Liver (tissue), 9 donors: ENCODE data around the gene SCUBE1. TPM values are rescaled to one million over a fixed set of nuclear protein-coding genes. Genes with fewer than 3 reads are reported as not detected.

ENCODE experiments used
- DNase-seq: peaks from one replicate; pipeline ENCODE4 v3.0.0-alpha.2; 2017; ENCODE audit warnings: low spot score
- H3K27ac ChIP-seq, 2 donors: one replicate each; pipeline ENCODE4 v1.7.0; 2013; ENCODE audit warnings: inconsistent platforms in 2 of 2, low read length in 2 of 2, control low read depth in 1 of 2, low read depth in 1 of 2, mild to moderate bottlenecking in 1 of 2
- H3K27me3 ChIP-seq, 4 donors: one replicate each; pipeline versions ENCODE4 v1.6.1 to v1.7.0; 2013; ENCODE audit warnings: low read length in 3 of 4, inconsistent platforms in 1 of 4, mild to moderate bottlenecking in 1 of 4, moderate library complexity in 1 of 4; ENCODE audit not compliant: control insufficient read depth in 4 of 4, insufficient read depth in 4 of 4
- H3K36me3 ChIP-seq, 4 donors: one replicate each; pipeline versions ENCODE4 v1.6.1 to v1.7.0; 2013; ENCODE audit warnings: low read length in 3 of 4, mild to moderate bottlenecking in 3 of 4, low read depth in 1 of 4, moderate library complexity in 1 of 4; ENCODE audit not compliant: control insufficient read depth in 4 of 4, insufficient read depth in 3 of 4
- H3K4me1 ChIP-seq, 4 donors: one replicate each; pipeline versions ENCODE4 v1.6.1 to v1.7.0; 2013; ENCODE audit warnings: low read length in 3 of 4, mild to moderate bottlenecking in 3 of 4, moderate library complexity in 1 of 4; ENCODE audit not compliant: control insufficient read depth in 4 of 4, insufficient read depth in 4 of 4
- H3K4me3 ChIP-seq, 3 donors: one replicate each; pipeline versions ENCODE4 v1.6.1 to v1.7.0; 2013; ENCODE audit warnings: low read length in 3 of 3, control low read depth in 1 of 3, low read depth in 1 of 3, mild to moderate bottlenecking in 1 of 3
- H3K9ac ChIP-seq, 2 donors: one replicate each; pipeline ENCODE4 v1.7.0; 2013; ENCODE audit warnings: low read length in 2 of 2, mild to moderate bottlenecking in 2 of 2, moderate library complexity in 2 of 2, control low read depth in 1 of 2, low read depth in 1 of 2
- H3K9me3 ChIP-seq, 4 donors: one replicate each; pipeline versions ENCODE4 v1.6.1 to v1.7.0; 2013; ENCODE audit warnings: low read length in 3 of 4; ENCODE audit not compliant: control insufficient read depth in 4 of 4
- ATF3 ChIP-seq: IDR thresholded peaks from 2 replicates; pipeline ENCODE4 v1.6.1; 2016; ENCODE audit warnings: antibody characterized with exemption
- EGR1 ChIP-seq, 2 donors: IDR thresholded peaks; 2 replicates each; pipeline ENCODE4 v1.6.1; 2016 to 2018; ENCODE audit warnings: antibody characterized with exemption in 2 of 2, low read depth in 2 of 2
- FOXA1 ChIP-seq: IDR thresholded peaks from 2 replicates; pipeline ENCODE4 v1.6.1; 2016; ENCODE audit warnings: antibody characterized with exemption
- FOXA2 ChIP-seq: IDR thresholded peaks from 2 replicates; pipeline ENCODE4 v1.6.1; 2016; ENCODE audit warnings: antibody characterized with exemption
- GABPA ChIP-seq, 2 donors: IDR thresholded peaks in 1 of 2; conservative IDR thresholded peaks in 1 of 2; 2 replicates each; pipeline ENCODE4 v1.6.1; 2016; ENCODE audit warnings: antibody characterized with exemption in 2 of 2, mild to moderate bottlenecking in 1 of 2, moderate library complexity in 1 of 2
- HNF4A ChIP-seq, 2 donors: conservative IDR thresholded peaks; 2 replicates each; pipeline ENCODE4 v1.6.1; 2016; ENCODE audit warnings: antibody characterized with exemption in 2 of 2, mild to moderate bottlenecking in 2 of 2
- HNF4G ChIP-seq: IDR thresholded peaks from 2 replicates; pipeline ENCODE4 v1.6.1; 2016; ENCODE audit warnings: antibody characterized with exemption
- JUND ChIP-seq, 2 donors: IDR thresholded peaks; 2 replicates each; pipeline ENCODE4 v1.6.1; 2016; ENCODE audit warnings: antibody characterized with exemption in 2 of 2
- MAX ChIP-seq: IDR thresholded peaks from 2 replicates; pipeline ENCODE4 v1.6.1; 2016; ENCODE audit warnings: antibody characterized with exemption
- NR2F2 ChIP-seq: IDR thresholded peaks from 2 replicates; pipeline ENCODE4 v1.6.1; 2016; ENCODE audit warnings: antibody characterized with exemption
- RAD21 ChIP-seq, 2 donors: IDR thresholded peaks; 2 replicates each; pipeline ENCODE4 v1.6.1; 2016; ENCODE audit warnings: antibody characterized with exemption in 2 of 2, mild to moderate bottlenecking in 2 of 2
- REST ChIP-seq: IDR thresholded peaks from 2 replicates; pipeline ENCODE4 v1.6.1; 2016; ENCODE audit warnings: antibody characterized with exemption, mild to moderate bottlenecking
- RXRA ChIP-seq, 2 donors: IDR thresholded peaks; 2 replicates each; pipeline ENCODE4 v1.6.1; 2017 to 2018; ENCODE audit warnings: antibody characterized with exemption in 2 of 2, mild to moderate bottlenecking in 1 of 2
- SP1 ChIP-seq: IDR thresholded peaks from 2 replicates; pipeline ENCODE4 v1.6.1; 2018; ENCODE audit warnings: antibody characterized with exemption, mild to moderate bottlenecking
- TAF1 ChIP-seq: conservative IDR thresholded peaks from 2 replicates; pipeline ENCODE4 v1.6.1; 2016; ENCODE audit warnings: antibody characterized with exemption, mild to moderate bottlenecking
- YY1 ChIP-seq: IDR thresholded peaks from 2 replicates; pipeline ENCODE4 v1.6.1; 2016; ENCODE audit warnings: antibody characterized with exemption, mild to moderate bottlenecking
- WGBS: extraction: QIAGEN DNeasy Blood & Tissue Kit; methylation state at CpG from one replicate; pipeline ENCODE4 v1.1.7; 2013; 5-methylcytosine and 5-hydroxymethylcytosine counted together
- polyA plus RNA-seq, 2 donors: library from polyadenylated mRNA; stranded (reverse) in 1 of 2; unstranded in 1 of 2; fragments of 200-250 nt in 1 of 2; fragments of >200 nt in 1 of 2; fragmentation: Nextera tagmentation in 1 of 2; extraction: Ambion mirVana in 1 of 2; gene quantifications; one replicate each; pipeline versions ENCODE4 v1.2.1 to v1.2.3, GENCODE V29; 2013 to 2015
- total RNA-seq, 2 donors: library from RNA; depleted of rRNA; stranded (reverse); fragments of >200 nt; gene quantifications; one replicate each; pipeline ENCODE4 v1.2.3, GENCODE V29; 2014
- donor health status: healthy.
- donor health status: healthy.
- donor health status: healthy.
- donor health status: healthy.
- donor health status: healthy.

The SCUBE1 gene
- total and polyA plus RNA-seq, 4 donors, result 0.07 to 0.46 (median 0.08) TPM; not detected in 1

GRCh38 chr22:43298062-43298801 lies 44.9 kb downstream of the SCUBE1 start:
- Histone ChIP-seq H3K27me3 (no peaks in the 10 kb centered on the region), H3K27ac (no peak overlapping the region), H3K9me3 (no peaks in the 10 kb centered on the region), H3K9ac (no peak overlapping the region), H3K36me3 (no peaks in the 10 kb centered on the region), H3K4me1 (peaks cover 3 to 13% (median 11%) of the 10 kb centered on the region in 4 donors), H3K4me3 (no peak overlapping the region)
- DNase-seq, result no peak
- 71% methylated on average over 18 of the region's 18 CpGs for WGBS
- TF ChIP-seq RAD21 (IDR thresholded peaks at IDR 0.05) (no peak), FOXA2 (no peak), RXRA (IDR thresholded peaks at IDR 0.05) (no peak), TAF1 (no peak), JUND (IDR thresholded peaks at IDR 0.05) (no peak), HNF4A (conservative IDR thresholded peaks at IDR 0.05) (no peak)

GRCh38 chr22:43297270-43298061 lies 45.7 kb downstream of the SCUBE1 start:
- H3K36me3 ChIP-seq, result no peaks in the 10 kb centered on the region
- H3K27ac ChIP-seq, result no peak overlapping the region
- TF ChIP-seq YY1, result no peak
- TF ChIP-seq HNF4A (conservative IDR thresholded peaks at IDR 0.05), result peak; percentile 46 to 80
- H3K27me3 ChIP-seq, result no peaks in the 10 kb centered on the region
- WGBS, result 63% methylated on average over 18 of the region's 18 CpGs
- no peak overlapping the region for H3K9ac ChIP-seq
- H3K9me3 ChIP-seq, result no peaks in the 10 kb centered on the region
- H3K4me1 ChIP-seq, result peaks cover 3 to 13% (median 11%) of the 10 kb centered on the region in 4 donors
- no peak for DNase-seq
- no peak overlapping the region for H3K4me3 ChIP-seq

GRCh38 chr22:43296276-43296902 lies 46.8 kb downstream of the SCUBE1 start:
- no peak overlapping the region for H3K9ac ChIP-seq
- no peaks in the 10 kb centered on the region for H3K36me3 ChIP-seq
- TF ChIP-seq MAX, result no peak
- no peak for TF ChIP-seq FOXA1
- no peak for TF ChIP-seq GABPA (IDR thresholded peaks at IDR 0.05 in 1 of 2, conservative IDR thresholded peaks at IDR 0.05 in 1 of 2)
- TF ChIP-seq HNF4G, result no peak
- TF ChIP-seq TAF1, result no peak
- no peak overlapping the region for H3K27ac ChIP-seq
- H3K4me3 ChIP-seq, result no peak overlapping the region
- DNase-seq, result no peak
- WGBS, result 92% methylated on average over 16 of the region's 16 CpGs
- H3K4me1 ChIP-seq, result peaks cover 3 to 13% (median 11%) of the 10 kb centered on the region in 4 donors
- H3K27me3 ChIP-seq, result no peaks in the 10 kb centered on the region
- no peaks in the 10 kb centered on the region for H3K9me3 ChIP-seq

GRCh38 chr22:43295660-43296059 lies 47.5 kb downstream of the SCUBE1 start:
- no peak for DNase-seq
- 90% methylated on average over 6 of the region's 6 CpGs for WGBS
- Histone ChIP-seq H3K9me3 (no peaks in the 10 kb centered on the region), H3K9ac (no peak overlapping the region), H3K4me3 (no peak overlapping the region), H3K36me3 (no peaks in the 10 kb centered on the region), H3K27me3 (no peaks in the 10 kb centered on the region), H3K27ac (no peak overlapping the region), H3K4me1 (peaks cover 3 to 13% (median 11%) of the 10 kb centered on the region in 4 donors)
- TF ChIP-seq NR2F2 (no peak), FOXA1 (no peak), JUND (IDR thresholded peaks at IDR 0.05) (no peak), HNF4G (no peak), YY1 (no peak), HNF4A (conservative IDR thresholded peaks at IDR 0.05) (no peak), RAD21 (IDR thresholded peaks at IDR 0.05) (no peak), SP1 (no peak), MAX (no peak), REST (no peak), ATF3 (no peak), EGR1 (IDR thresholded peaks at IDR 0.05; ENCODE audit: low read depth in 2 of 2) (no peak)
